ENCODE results near the gene RUFY1.
"Not testable (repeated sequence)": the region's sequence is repeated elsewhere in the genome, so short reads cannot be mapped to it uniquely, and the experiment has no call there.

The RUFY1 gene

DNA sequence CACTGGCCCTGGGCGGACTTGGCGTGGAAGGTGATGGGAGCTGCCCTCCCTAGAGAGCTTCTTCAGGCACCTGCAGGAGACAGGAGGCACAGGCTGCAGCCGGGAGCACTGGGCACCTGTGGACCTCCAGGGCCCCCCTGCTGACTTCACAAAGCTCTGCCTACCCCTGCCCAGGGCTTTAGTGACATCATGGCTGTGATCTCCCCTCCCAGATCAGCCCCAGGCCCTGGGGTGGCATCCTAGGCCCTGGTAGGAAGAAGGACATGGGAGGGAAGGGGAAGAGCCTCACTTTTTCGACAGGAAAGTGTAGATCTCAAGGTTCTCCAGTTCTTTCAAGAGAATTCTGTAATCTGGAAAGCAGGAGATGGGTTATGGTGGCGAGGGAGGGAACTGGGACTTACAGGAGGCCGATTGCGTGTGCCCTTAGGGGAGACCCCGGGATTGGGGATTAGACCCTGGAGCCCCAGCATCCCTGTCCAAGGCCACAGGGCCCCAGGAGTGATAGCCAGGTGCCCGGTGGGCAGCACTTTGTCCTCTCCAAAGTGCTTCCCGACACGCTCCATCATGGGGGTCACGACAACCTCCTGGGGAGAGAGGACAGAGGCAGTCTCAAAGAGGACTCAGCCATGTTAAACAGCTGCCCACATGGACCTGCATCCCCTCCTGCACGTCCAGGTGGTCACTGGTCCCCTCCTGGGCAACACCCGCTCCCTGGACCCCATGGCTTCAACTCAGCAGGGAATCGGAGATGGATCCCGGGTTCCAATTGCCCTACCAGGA is 93.0 kb downstream of the RUFY1 start:
- H3K23ac ChIP-seq (ENCODE audit: low read length); H4K5ac ChIP-seq (ENCODE audit: low read length); H2AK5ac ChIP-seq (ENCODE audit: low read length); H3K4me2 ChIP-seq (ENCODE audit: low read length); H3K27me3 ChIP-seq (ENCODE audit: insufficient read depth, low read length, poor library complexity); H3K18ac ChIP-seq (ENCODE audit: low read length); H3K27ac ChIP-seq (ENCODE audit: low read depth, low read length); H3K9ac ChIP-seq (ENCODE audit: low read length); H2BK120ac ChIP-seq (ENCODE audit: low read depth, low read length); DNase-seq; H3K56ac ChIP-seq (ENCODE audit: low read length); H3K4me1 ChIP-seq (ENCODE audit: control insufficient read depth, low read depth, low read length); H3K4me3 ChIP-seq (ENCODE audit: low read length); H2BK15ac ChIP-seq (replicated peaks; ENCODE audit: low read depth); H3K4ac ChIP-seq (ENCODE audit: low read depth, low read length); H3K36me3 ChIP-seq (ENCODE audit: control insufficient read depth, insufficient read depth, low read length); H3K79me1 ChIP-seq (ENCODE audit: low read length); H3K79me2 ChIP-seq (ENCODE audit: control insufficient read depth, insufficient read depth, low read length); H4K8ac ChIP-seq (ENCODE audit: low read depth, low read length); H2BK5ac ChIP-seq (ENCODE audit: low read length): not testable (repeated sequence)
- WGBS (ENCODE audit: extremely low coverage, insufficient coverage, low lambda C conversion rate) = no CpG with 5 or more reads among the region's 16 CpGs

GRCh38 chr5:179644766-179645165 is 94.4 kb downstream of the RUFY1 start:
- not testable (repeated sequence) for DNase-seq; H3K4me1 ChIP-seq (ENCODE audit: control insufficient read depth, low read depth, low read length); H3K79me1 ChIP-seq (ENCODE audit: low read length); H3K27ac ChIP-seq (ENCODE audit: low read depth, low read length); H2BK15ac ChIP-seq (replicated peaks; ENCODE audit: low read depth); H3K27me3 ChIP-seq (ENCODE audit: insufficient read depth, low read length, poor library complexity); H3K56ac ChIP-seq (ENCODE audit: low read length); H3K4me3 ChIP-seq (ENCODE audit: low read length); H3K4me2 ChIP-seq (ENCODE audit: low read length); H4K5ac ChIP-seq (ENCODE audit: low read length); H2BK5ac ChIP-seq (ENCODE audit: low read length); H3K79me2 ChIP-seq (ENCODE audit: control insufficient read depth, insufficient read depth, low read length); H2BK120ac ChIP-seq (ENCODE audit: low read depth, low read length); H3K23ac ChIP-seq (ENCODE audit: low read length); H2AK5ac ChIP-seq (ENCODE audit: low read length); H3K4ac ChIP-seq (ENCODE audit: low read depth, low read length); H3K9ac ChIP-seq (ENCODE audit: low read length); H3K36me3 ChIP-seq (ENCODE audit: control insufficient read depth, insufficient read depth, low read length); H3K18ac ChIP-seq (ENCODE audit: low read length); H4K8ac ChIP-seq (ENCODE audit: low read depth, low read length)
- WGBS (ENCODE audit: extremely low coverage, insufficient coverage, low lambda C conversion rate) = no CpG with 5 or more reads among the region's 5 CpGs

GRCh38 chr5:179648410-179648809 is 98.1 kb downstream of the RUFY1 start:
- Histone ChIP-seq H2BK15ac (replicated peaks; ENCODE audit: low read depth) (no peak overlapping the region), H3K56ac (ENCODE audit: low read length) (no peak overlapping the region), H3K23ac (ENCODE audit: low read length) (no peak overlapping the region), H3K27ac (ENCODE audit: low read depth, low read length) (no peak overlapping the region), H3K4me2 (ENCODE audit: low read length) (no peak overlapping the region), H3K4me1 (ENCODE audit: control insufficient read depth, low read depth, low read length) (no peaks in the 10 kb centered on the region), H3K79me2 (ENCODE audit: control insufficient read depth, insufficient read depth, low read length) (no peaks in the 10 kb centered on the region), H3K36me3 (ENCODE audit: control insufficient read depth, insufficient read depth, low read length) (no peaks in the 10 kb centered on the region), H2BK120ac (ENCODE audit: low read depth, low read length) (no peak overlapping the region), H3K18ac (ENCODE audit: low read length) (no peak overlapping the region), H3K4ac (ENCODE audit: low read depth, low read length) (no peak overlapping the region), H4K5ac (ENCODE audit: low read length) (no peak overlapping the region), H3K79me1 (ENCODE audit: low read length) (no peaks in the 10 kb centered on the region), H3K4me3 (ENCODE audit: low read length) (no peak overlapping the region), H2AK5ac (ENCODE audit: low read length) (no peak overlapping the region), H4K8ac (ENCODE audit: low read depth, low read length) (no peak overlapping the region), H2BK5ac (ENCODE audit: low read length) (no peak overlapping the region), H3K9ac (ENCODE audit: low read length) (no peak overlapping the region), H3K27me3 (ENCODE audit: insufficient read depth, low read length, poor library complexity) (no peaks in the 10 kb centered on the region)
- WGBS (ENCODE audit: extremely low coverage, insufficient coverage, low lambda C conversion rate) = no CpG with 5 or more reads among the region's 9 CpGs
- DNase-seq = no peak

DNA sequence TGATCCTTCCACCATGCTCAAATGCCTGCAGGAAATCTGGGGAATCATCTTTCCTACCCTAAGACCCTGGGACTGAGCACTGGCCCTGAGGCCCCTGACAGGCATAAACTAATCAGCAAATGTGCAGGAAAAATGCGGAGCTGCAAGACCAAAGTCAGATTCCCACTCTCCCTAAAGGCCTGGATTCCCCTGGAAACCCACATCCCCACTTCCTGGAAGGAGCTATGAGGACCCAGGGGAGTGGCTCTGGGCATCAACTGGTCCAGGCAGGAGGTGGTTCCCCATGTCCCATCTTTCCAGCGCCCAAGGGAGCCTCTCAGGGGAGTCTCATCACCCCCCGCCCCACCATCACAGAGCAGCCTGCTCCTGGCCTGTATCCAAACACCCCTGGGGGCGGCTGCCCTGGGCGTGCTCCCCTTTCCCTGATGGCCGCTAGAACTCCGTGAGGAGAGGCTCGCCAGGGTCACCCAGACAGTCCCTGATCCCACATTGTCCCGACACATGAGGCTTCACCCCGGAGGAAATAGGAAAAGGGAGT is 98.9 kb downstream of the RUFY1 start:
- not testable (repeated sequence) for H3K9ac ChIP-seq (ENCODE audit: low read length); H4K5ac ChIP-seq (ENCODE audit: low read length); H3K4me1 ChIP-seq (ENCODE audit: control insufficient read depth, low read depth, low read length); H3K4ac ChIP-seq (ENCODE audit: low read depth, low read length); H2AK5ac ChIP-seq (ENCODE audit: low read length); H3K23ac ChIP-seq (ENCODE audit: low read length); H3K79me1 ChIP-seq (ENCODE audit: low read length); H2BK120ac ChIP-seq (ENCODE audit: low read depth, low read length); H3K18ac ChIP-seq (ENCODE audit: low read length); H3K27ac ChIP-seq (ENCODE audit: low read depth, low read length); H3K79me2 ChIP-seq (ENCODE audit: control insufficient read depth, insufficient read depth, low read length); DNase-seq; H3K36me3 ChIP-seq (ENCODE audit: control insufficient read depth, insufficient read depth, low read length); H2BK15ac ChIP-seq (replicated peaks; ENCODE audit: low read depth); H3K56ac ChIP-seq (ENCODE audit: low read length); H4K8ac ChIP-seq (ENCODE audit: low read depth, low read length); H3K4me3 ChIP-seq (ENCODE audit: low read length); H3K4me2 ChIP-seq (ENCODE audit: low read length); H2BK5ac ChIP-seq (ENCODE audit: low read length); H3K27me3 ChIP-seq (ENCODE audit: insufficient read depth, low read length, poor library complexity)
- no CpG with 5 or more reads among the region's 10 CpGs for WGBS (ENCODE audit: extremely low coverage, insufficient coverage, low lambda C conversion rate)

GRCh38 chr5:179650245-179650644 is 99.9 kb downstream of the RUFY1 start:
- H3K36me3 ChIP-seq (ENCODE audit: control insufficient read depth, insufficient read depth, low read length); H3K27me3 ChIP-seq (ENCODE audit: insufficient read depth, low read length, poor library complexity); H3K79me1 ChIP-seq (ENCODE audit: low read length); H2BK15ac ChIP-seq (replicated peaks; ENCODE audit: low read depth); H3K23ac ChIP-seq (ENCODE audit: low read length); H3K4me1 ChIP-seq (ENCODE audit: control insufficient read depth, low read depth, low read length); H2BK120ac ChIP-seq (ENCODE audit: low read depth, low read length); H3K79me2 ChIP-seq (ENCODE audit: control insufficient read depth, insufficient read depth, low read length); H3K27ac ChIP-seq (ENCODE audit: low read depth, low read length); H3K4me3 ChIP-seq (ENCODE audit: low read length); H3K18ac ChIP-seq (ENCODE audit: low read length); H4K5ac ChIP-seq (ENCODE audit: low read length); H3K4ac ChIP-seq (ENCODE audit: low read depth, low read length); H2BK5ac ChIP-seq (ENCODE audit: low read length); H2AK5ac ChIP-seq (ENCODE audit: low read length); H3K9ac ChIP-seq (ENCODE audit: low read length); DNase-seq; H3K4me2 ChIP-seq (ENCODE audit: low read length); H4K8ac ChIP-seq (ENCODE audit: low read depth, low read length); H3K56ac ChIP-seq (ENCODE audit: low read length): not testable (repeated sequence)
- WGBS (ENCODE audit: extremely low coverage, insufficient coverage, low lambda C conversion rate) = no CpG with 5 or more reads among the region's 26 CpGs

GRCh38 chr5:179653135-179653534 is 102.8 kb downstream of the RUFY1 start:
- H3K18ac ChIP-seq (ENCODE audit: low read length); H3K23ac ChIP-seq (ENCODE audit: low read length); H3K36me3 ChIP-seq (ENCODE audit: control insufficient read depth, insufficient read depth, low read length); H4K8ac ChIP-seq (ENCODE audit: low read depth, low read length); H4K5ac ChIP-seq (ENCODE audit: low read length); H2BK15ac ChIP-seq (replicated peaks; ENCODE audit: low read depth); H2AK5ac ChIP-seq (ENCODE audit: low read length); H3K4ac ChIP-seq (ENCODE audit: low read depth, low read length); H3K4me2 ChIP-seq (ENCODE audit: low read length); H3K4me1 ChIP-seq (ENCODE audit: control insufficient read depth, low read depth, low read length); H3K27me3 ChIP-seq (ENCODE audit: insufficient read depth, low read length, poor library complexity); H3K9ac ChIP-seq (ENCODE audit: low read length); H2BK120ac ChIP-seq (ENCODE audit: low read depth, low read length); DNase-seq; H3K27ac ChIP-seq (ENCODE audit: low read depth, low read length); H3K79me2 ChIP-seq (ENCODE audit: control insufficient read depth, insufficient read depth, low read length); H3K79me1 ChIP-seq (ENCODE audit: low read length); H3K56ac ChIP-seq (ENCODE audit: low read length); H3K4me3 ChIP-seq (ENCODE audit: low read length); H2BK5ac ChIP-seq (ENCODE audit: low read length): not testable (repeated sequence)
- no CpG with 5 or more reads among the region's 2 CpGs for WGBS (ENCODE audit: extremely low coverage, insufficient coverage, low lambda C conversion rate)

Measured in mesendoderm (in vitro differentiated cells).